T follicular helper cell (primary cell): ENCODE data around the gene OR2T3.
"Not testable (repeated sequence)": the region's sequence is repeated elsewhere in the genome, so short reads cannot be mapped to it uniquely, and the experiment has no call there.

Experiments used
- DNase-seq: peaks from one replicate; pipeline ENCODE4 v3.0.0-alpha.2; 2020; ENCODE audit warnings: low read depth
- total RNA-seq, 2 experiments: gene quantifications; one replicate each; lab custom pipeline; 2026; lab: John Stamatoyannopoulos, UW

The OR2T3 gene, protein sequence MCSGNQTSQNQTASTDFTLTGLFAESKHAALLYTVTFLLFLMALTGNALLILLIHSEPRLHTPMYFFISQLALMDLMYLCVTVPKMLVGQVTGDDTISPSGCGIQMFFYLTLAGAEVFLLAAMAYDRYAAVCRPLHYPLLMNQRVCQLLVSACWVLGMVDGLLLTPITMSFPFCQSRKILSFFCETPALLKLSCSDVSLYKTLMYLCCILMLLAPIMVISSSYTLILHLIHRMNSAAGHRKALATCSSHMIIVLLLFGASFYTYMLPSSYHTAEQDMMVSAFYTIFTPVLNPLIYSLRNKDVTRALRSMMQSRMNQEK
- 0 reads per million in 2 experiments for total RNA-seq

DNA sequence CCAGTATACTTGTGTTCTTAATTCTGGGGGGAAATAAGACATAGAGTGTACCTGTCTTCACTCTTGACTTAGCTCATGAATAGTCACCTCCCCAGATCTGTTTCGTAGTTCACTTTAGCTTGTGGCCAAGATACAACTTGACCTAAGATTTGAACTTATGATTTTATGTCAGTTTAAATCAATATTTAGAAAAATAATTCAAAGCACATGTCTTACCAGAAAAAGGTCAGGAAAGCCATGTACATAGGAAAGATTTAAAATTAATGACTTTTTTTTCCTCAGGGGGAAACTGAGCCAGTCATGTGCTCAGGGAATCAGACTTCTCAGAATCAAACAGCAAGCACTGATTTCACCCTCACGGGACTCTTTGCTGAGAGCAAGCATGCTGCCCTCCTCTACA, at the start of gene OR2T3:
OR2T3 (plus strand) TSS at position 301 of the 400 bp plus-strand sequence; CDS start at position 301, 0 bp downstream.
- DNase-seq: not testable (repeated sequence)

DNA sequence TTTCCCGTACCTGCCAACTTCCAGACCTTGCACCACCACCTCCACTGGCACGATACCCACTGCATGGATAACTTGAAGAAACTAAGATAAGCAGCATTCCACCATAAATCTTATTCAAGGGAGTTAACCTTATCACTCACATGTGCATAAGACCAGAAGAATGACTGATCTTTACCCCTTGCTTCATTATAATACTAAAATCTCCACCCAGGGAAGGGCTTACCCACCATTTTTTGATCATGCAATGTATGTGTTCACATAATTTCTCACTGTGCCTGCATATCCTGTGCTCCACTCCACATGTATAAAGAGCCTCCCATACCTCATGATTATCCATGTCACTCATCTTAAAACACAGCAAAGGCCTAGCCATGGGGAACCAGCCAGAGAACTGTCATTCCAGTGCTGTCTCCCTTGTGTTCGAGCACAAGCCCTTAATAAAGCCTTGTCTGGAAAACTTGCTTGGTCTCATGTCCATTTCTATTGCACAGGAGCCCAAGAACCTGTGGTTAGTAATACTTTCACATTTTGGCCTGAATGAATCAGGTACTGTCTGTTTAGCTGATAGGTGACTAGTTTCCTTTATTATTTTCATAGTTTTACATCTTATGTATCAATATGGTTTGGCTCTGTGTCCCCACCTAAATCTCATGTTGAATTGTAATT, 45.5 kb upstream of the OR2T3 start:
- DNase-seq: not testable (repeated sequence)

DNA sequence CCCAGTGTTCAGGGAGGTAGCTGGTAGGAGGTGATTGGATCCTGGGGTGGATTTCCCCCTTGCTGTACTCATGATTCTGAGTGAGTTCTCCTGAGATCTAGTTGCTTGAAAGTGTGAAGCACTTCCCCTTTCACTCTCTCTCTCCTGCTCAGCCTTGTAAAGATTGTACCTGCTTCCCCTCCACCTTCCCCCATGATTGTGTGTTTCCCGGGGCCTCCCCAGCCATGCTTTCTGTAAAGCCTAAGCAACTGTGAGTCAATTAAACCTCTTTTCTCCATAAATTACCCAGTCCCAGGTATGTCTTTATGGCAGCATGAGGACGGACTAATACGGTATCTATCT, 45.0 kb upstream of the OR2T3 start:
- not testable (repeated sequence) for DNase-seq

DNA sequence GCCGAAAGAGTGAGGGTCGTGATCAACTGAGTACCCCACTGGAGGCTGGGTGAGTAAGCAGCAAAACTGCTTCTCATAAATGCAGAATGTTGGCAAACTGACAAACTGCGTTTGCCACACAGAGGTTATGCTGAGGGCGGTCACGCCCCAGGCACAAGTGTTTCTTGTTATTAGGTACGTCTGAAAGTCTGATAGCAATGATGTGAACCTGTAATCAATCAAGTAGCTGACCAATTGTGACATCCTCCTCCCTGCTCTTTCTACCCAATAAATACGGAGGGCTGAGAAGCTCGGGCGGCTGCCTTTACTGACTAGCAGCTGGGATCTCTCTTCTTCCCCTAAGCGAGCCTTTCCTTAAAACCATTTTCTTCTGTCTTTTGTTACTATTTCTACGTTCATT, 41.5 kb upstream of the OR2T3 start:
- not testable (repeated sequence) for DNase-seq

DNA sequence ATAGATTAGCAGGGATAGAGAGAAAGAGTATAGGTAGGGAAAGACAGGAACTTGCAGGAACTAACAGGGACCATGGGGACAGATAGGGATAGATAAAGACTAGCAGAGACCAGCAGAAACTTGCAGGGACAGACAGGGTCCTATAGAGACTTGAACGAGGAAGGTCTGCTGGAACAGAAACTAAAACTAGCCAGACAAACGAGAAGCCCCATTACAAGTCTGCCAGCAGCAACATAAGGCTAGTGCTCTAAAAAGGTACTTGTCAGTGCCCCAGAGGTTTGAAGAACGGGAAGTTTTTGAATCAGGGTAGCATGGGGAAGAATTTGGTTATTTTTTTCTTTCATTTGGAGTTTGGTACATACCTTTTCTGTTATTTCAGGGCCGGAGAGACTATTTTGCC, 41.0 kb upstream of the OR2T3 start:
- DNase-seq: not testable (repeated sequence)

DNA sequence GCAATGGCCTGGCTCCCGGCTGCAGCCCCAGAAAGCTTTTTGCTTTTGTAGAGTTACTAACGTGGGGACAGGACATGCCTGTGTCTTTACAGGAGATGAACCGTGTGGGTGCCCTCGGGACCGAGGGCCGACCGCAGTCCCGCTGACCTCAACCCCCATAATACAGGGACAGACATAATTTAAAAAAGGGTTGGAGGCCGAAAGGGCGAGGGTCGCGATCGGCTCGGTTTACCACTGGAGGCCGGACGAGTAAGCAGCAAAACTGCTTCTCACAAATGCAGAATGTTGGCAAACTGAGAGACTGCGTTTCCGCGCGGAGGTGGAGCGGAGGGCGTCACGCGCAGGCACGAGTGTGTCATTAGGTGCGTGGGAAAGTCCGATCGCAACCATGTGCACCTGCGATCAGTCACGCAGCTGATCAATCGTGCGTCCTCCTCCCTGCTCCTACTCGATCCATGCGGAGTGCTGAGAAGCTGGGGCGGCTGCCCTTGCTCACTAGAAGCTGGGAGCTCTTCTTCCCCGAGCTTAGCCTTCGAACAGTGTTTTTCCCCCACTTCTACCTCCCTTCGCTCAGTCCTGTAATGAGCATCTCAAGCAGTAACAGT, 39.2 kb upstream of the OR2T3 start:
- not testable (repeated sequence) for DNase-seq

DNA sequence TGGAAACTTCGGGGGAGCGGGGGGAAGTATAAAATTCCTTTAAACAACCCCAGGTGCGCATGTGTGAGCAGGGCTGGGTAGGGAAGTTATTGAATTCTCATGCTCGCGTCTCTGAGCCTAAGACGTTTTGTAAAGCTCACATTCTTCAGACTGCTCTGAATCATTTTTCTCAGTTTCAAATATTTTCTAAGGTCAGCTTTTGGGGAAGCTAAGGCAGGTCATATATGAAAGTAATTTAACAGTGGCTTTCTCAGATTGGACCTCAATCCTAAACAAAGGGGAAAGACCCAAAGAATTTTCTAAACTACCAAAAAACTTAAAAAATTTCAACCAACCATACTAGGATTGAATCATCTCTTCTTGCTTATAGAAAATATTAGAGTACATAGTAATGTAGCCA, 38.2 kb upstream of the OR2T3 start:
- DNase-seq: not testable (repeated sequence)

DNA sequence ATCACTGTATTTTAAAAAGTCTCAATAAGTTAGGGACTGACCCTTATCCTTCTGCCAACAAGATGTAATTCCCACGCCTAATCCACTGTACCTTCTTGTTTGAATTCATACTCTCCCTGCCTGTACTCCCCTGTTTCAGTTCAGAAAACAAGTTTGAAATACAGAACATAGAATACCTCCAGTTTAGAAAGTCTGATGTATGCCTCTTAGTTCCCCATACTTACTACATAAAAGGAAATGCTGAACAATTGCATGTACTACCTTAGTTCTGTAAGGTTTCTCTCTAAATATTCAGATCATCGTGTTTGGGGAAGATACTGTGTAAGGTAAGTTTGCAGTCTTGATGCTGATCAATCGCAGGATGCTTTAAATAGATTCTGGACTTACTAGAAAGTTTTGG, 36.8 kb upstream of the OR2T3 start:
- not testable (repeated sequence) for DNase-seq

DNA sequence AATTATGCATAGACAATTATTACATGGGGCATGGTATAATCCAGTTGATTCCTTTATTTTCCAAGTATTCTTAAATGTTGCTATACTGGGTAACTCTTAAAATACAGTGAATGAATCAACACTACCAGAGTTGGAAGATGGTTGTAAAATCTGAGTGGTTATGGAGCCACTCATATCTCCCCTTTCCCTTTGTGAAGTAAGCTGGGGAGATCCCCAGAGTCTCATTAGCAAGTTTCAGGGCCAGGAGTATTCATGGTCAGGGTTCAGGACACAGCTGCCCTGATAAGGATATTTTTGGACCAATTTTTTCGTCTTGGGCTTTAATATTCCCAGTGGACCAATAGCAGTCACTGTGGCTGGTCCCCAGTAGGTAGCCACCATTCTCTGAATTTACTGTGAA, 34.5 kb upstream of the OR2T3 start:
- not testable (repeated sequence) for DNase-seq

DNA sequence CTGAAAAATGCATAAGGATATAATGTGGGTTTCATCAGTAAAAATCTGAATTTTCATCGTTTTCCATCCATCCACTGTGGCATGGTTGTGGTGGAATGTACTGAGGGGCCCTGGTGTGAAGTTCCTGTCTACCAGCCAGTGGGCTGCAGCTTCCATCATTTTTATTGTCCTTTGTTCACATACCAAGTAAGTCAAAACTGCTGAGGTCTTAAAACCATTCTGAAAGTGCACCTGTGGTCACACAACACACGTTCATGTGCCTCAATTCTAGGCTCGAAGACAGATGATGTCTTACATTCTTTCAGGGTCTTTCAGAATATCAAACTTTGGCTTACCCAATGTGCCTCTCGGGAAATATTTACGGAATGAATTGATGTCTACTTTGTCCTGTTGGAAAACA, 33.9 kb upstream of the OR2T3 start:
- not testable (repeated sequence) for DNase-seq

DNA sequence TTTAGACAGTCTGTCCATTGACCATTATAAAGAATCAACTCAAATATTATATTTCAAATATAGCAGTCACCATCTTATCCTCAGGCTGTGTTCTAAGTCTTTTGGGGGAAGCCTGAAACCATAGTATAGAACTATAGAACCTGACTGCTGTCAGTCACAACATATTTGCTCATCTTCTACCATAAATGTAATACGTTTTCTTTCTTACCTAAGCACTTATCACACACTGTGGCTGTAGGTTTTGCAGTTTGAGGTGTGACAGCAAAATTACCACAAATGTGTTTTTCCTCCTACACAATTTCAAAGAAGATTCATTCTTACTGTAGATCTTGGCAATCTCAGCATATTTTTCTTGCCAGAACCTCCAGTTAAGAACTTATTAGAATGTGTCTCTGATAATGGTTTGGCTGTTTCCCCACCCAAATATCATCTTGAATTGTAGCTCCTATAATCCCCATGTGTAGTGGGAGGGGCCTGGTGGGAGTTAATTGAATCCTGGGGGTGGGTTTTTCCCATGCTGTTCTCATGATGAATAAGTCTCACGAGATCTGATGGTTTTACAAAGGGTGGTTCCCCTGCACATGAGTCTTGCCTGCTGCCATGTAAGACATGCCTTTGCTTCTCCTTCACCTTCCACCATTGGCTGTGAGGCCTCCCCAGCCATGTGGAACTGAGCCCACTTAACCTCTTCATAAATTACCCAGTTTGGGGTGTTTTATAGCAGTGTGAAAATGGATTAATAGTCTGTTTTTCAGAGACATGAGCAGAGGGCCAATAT, 30.5 kb upstream of the OR2T3 start:
- not testable (repeated sequence) for DNase-seq

DNA sequence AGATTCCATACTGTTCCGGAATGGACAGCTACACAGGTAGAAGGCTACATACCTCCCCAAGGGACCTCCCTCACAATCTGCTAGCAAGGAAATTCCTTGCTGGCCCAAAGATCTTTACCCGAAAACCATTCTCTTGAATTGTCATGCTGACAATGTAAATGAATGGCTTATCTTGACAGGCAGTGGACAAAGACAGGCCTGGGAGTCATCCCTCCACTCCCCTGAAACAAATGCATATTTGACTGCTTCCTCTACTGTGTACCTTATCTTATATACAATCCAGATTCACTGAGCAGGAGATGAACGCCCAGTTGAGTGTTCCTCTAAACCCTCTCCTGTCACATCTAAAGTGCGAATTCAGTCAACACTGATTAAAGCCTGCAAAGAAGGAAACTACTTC, 28.5 kb upstream of the OR2T3 start:
- DNase-seq: not testable (repeated sequence)

DNA sequence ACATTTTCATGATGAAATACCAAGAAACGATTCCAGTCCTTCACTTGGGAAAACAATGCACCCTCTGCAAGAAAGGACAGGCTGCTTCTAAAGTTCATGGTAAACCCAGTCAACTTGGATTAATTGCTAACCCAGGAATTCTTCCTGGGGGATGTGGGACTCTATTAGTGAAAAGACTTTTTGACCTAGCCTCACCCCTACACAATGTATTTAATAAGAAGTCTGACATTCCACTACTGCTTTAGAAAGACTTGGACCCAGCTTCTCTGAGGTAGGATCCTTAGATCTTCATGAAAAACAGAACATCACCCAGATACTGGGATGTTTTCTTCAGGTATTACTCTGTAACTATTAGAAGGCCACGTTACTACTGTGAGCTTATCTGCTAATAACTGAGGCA, 27.8 kb upstream of the OR2T3 start, which contains the start of gene OR2T2:
OR2T2 (plus strand) TSS at position 239 of the 400 bp plus-strand sequence. CDS start 7,161 bp downstream, outside the sequence.
- DNase-seq: not testable (repeated sequence)

DNA sequence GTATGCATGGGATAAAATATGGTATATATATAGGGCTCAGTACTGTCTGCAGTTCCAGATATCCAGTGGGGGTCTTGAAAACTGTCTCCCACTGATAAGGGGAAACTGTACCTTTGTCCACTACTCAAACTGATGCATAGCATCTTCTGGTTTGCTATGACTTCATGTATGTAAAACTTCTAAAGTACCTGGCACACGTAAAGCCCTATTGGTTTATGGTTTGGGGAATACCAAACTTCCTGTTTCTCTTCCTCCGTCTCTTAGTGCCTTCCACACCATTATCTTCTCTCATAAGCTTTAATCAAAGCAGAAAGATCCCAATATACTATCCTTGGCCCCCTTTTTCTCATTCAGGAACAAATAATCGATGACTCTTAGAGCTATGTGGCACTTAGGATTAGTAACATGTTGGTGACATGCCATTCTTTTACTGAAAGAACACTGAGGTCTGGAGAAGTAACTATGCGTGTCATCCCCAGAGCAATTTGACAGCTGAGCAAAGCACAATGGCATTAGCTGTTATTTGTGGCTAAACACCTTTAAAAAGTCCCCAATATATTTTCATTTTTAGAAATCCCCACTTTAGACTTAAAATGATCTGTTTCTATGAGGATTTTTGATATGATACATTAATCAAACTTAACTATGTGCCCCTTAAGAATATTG, 24.6 kb upstream of the OR2T3 start:
- not testable (repeated sequence) for DNase-seq

DNA sequence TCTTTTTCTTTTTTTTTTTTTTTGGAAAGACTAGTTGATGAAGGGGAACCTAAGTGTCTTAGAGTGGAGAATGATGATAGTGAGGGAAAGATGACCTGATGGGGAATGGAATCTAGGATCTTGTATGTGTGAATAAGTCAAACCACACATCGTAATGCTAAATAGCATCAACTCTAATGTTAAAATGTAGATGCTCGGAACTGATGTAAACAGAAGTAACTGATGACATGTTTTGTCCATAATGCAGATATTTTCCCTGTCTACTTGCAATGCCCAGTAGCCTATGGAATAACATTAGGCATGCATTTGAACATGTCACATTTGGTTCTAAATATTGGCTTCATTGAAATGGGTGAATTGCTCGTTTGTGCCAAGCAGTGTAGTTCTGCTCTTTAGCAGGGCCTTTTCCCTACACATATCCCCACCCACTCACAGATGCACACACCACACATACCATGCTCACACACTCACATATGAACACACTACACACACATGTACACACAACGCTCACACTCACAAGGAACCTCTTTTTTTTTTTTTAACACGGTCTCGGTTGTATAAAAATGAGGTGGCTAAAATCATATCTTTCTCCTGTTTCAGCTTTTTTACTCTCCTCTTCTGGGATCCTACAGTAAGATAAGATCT, 23.2 kb upstream of the OR2T3 start:
- not testable (repeated sequence) for DNase-seq

DNA sequence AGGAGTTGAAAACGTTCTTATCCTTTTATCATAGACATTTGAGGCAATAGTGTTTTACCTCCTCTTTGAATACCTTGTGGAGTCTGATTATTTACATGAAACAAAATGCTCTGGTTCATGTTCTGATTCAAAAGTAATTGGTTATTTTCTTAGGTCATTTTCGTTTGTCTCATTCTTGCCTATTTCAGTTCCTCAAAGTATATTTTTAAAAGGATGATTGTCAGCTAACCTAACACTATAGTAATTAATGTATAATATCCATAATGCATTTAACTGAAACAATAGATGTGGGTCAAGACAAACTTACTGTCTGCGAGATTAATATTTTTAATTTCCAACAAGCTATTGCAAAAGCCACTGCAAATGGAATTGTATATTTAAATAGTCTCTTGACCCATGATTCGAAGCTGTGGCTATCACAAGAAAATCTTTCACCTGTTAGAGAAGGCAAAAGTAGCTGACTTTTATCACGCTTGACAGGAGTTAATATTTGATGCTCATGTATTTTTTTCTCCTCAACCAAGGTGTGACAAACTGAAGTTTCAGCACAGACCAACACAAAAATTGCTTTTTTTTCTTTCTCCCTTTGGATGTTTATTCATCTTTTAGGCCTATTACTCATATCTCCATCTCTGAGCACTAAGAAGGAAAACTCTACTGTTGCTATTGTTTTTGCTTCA, 22.5 kb upstream of the OR2T3 start:
- not testable (repeated sequence) for DNase-seq

DNA sequence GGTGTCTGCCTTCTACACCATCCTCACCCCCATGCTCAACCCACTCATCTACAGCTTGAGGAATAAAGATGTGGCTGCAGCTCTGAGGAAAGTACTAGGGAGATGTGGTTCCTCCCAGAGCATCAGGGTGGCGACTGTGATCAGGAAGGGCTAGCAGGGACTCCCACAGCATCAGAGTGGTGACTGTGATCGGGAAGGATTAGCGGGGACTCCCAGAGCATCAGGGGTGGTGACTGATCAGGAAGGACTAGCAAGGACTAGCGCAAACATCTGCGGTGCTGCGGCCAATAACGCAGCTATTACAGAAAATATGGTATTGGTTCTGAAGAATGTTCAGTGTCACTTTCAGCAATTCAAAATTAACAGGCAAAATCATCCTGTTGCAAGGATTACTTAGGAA, 19.5 kb upstream of the OR2T3 start:
- not testable (repeated sequence) for DNase-seq

DNA sequence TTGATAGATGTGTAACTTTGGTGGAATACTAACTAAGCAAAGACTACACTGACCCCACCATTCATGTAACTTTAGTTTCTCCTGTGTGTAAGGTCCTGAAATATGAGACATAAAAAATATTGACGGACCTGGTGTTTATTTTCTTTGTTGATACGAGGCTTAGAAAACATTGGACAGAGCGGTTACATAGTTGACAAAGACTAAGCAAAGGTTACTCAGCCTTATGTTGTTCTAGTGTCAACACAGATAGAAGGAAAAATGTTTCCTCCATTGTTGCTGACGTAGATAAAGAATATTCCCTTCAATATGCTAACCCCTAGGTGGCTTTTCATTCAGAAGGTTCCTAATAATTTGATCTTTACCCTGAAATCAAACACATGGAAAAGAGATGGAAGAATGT, 18.1 kb upstream of the OR2T3 start:
- DNase-seq: not testable (repeated sequence)

DNA sequence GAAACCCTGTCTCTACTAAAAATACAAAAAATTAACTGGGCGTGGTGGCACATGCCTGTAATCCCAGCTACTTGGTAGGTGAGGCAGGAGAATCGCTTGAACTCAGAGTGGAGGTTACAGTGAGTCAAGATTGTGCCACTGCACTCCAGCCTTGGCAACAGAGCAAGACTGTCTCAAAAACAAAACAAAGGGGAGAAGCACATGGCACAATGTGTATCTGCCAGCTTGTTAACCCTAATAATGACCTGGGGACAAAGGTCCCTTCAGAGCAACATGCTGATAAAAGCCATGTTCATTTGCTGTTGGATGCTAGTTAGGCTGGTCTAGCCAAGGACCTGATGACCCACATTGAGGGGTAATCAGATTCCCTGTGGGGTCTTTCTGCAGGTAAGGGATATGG, 16.5 kb upstream of the OR2T3 start:
- not testable (repeated sequence) for DNase-seq

DNA sequence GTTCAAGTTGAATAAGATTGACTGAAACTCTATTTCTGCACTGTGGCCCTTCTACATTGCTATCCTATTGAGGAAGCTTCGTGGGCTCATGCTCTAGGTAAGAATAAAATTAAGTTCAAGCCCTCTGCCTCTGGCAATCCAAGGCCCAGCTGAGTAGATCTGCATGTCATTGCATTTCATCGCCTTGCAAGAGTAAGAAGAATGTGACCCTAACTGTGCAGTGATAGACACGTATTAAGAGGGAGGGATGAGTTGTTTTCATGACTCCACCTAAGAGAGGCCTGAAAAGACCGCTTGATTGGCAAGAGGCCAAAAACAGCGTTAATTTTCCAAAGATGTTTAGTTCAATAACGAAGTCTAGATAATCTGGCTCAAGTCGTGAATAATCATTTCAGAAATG, 14.0 kb upstream of the OR2T3 start:
- DNase-seq: not testable (repeated sequence)
